GM19463 (cell line): ENCODE results near the gene OIT3.

Experiments used
- ATAC-seq: cut with Tn5 transposase; IDR thresholded peaks from one replicate; pipeline ENCODE4 v1.9.1; 2021; ENCODE audit warnings: mild to moderate bottlenecking, moderate library complexity; ENCODE audit not compliant: unreplicated experiment

OIT3 gene

DNA sequence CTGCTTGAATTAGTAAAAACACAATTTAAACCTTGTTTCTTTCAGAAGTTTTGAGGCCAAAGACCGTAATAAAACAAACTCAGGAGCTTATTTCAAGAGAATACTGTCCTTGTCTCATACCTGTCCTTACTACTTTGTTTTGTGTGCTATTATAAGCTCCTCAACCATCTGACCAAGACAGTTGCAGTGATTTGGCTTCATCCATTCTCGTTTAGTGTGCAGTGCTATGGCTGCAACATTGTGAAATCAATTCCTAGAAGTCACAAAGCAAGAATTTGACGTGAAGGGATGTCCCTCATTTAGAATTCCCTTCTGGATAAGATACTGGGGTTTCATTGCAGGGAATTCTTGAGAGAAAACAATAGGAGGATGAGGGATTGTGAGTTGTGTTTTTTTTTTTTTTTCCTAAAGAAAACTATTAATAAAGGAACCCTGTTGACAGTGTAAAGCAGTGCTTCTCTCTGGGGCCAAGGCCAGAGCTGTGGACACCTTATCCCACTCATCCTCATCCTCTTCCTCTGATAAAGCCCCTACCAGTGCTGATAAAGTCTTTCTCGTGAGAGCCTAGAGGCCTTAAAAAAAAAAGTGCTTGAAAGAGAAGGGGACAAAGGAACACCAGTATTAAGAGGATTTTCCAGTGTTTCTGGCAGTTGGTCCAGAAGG lies at the start of gene OIT3:
Gene OIT3, plus strand, starts transcription at position 604 of the 663 bp plus-strand sequence. CDS start 60 bp downstream, outside the sequence.
- ATAC-seq: no peak

DNA sequence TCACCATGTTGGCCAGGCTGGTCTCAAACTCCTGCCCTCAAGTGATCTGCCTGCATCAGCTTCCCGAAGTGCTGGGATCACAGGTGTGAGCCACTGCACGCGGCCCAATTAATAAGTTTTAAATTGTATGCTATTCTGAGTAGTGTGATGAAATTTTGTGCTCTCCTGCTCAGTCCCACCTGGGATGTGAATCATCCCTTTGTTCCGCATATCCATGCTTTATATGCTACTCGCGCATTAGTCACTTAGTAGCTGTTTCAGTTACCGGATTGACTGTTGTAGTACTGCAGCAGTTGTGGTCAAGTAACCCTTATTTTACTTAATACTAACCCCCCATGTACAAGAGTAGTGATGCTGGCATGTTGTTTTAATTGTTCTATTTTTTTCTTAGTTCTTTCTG lies 47.3 kb upstream of the OIT3 start:
- no peak for ATAC-seq

DNA sequence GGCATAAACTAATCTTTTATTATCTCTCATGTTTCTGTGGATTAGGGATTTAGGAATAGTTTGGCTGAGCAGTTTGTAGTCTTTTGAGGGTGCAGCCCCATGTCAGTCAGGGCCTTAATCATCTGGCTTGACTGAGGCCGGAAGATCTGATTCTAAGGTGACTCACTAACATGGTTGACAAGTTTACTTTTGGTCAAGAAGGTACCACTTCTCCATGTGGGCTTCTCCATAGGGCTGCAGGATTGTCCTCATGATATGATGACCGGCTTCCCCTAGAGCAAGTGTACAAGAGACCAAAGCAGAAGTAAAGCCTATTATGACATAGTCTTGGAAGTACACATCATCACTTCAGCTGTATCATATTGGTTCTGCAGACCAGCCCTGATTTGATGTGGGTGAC lies 45.9 kb upstream of the OIT3 start:
- ATAC-seq: no peak

DNA sequence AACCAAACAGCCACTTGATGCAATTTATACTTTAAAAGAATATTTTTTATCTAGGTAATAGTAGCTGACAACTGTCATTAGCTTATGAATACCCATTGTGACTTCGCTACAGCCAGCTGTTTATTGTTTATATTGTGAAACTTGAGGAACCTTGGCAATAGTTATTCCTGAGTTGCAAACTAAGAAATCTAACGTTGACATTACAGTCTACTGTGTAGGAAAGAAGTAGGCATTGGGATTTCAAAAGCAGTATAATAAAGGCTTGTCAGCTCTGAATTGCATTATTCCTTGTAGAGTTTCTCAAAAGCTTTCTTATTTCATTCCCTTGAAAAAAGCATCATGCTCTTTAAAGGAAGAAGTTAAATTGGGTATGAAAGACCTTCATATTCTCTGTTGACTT lies 42.7 kb upstream of the OIT3 start:
- no peak for ATAC-seq

DNA sequence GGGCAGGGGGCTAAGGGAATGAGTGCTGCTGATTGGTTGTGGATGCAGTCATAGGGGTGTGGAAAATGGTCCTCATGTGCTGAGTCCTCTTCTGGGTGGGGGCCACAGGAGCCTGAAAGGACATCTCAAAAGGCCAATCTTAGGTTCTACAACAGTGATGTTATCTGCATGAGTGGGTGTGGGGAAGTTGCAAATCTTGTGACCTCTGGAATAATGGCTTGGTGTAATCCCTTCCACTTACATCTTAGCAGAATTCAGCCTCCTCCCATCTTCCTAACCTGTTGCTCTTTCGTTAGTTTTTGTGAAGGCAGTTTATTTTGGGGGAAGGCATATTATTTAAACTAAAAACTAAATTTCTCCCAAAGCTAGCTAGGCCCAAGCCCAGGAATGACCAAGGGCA lies 42.0 kb upstream of the OIT3 start:
- no peak for ATAC-seq

DNA sequence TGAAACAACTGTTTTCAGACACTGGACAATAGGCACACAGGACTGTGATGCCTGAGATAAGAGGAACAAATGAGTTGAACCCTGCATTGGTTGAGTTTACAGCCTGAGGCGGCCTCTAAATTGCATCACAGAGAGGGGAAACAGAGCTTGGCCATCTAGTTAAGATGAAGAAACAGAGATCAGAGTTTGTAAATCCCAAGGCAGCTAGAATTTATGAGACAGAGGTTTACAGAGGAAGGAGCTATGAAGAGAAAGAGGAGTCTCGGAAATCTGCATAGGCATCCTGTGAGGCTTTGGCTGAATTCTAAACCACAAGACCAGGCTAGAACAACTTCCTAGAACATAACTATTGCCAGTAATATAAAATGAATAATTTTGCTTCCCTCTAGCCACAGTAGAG lies 41.0 kb upstream of the OIT3 start:
- ATAC-seq: no peak

DNA sequence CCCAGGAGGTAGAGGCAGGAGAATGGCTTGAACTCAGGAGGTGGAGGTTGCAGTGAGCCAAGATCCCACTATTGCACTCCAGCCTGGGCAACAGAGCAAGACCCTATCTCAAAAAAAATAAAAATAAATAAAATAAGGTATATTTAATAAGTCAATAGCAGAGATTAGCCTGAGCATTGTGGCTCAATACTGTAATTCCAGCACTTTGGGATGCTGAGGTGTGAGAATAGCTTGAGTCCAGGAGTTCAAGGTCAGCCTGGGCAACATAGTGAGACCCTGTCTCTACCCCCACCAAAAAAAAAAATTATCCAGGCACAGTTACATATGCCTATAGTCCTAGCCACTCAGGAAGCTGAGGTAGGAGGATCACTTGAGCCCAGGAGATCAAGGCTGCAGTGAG lies 38.4 kb upstream of the OIT3 start:
- no peak for ATAC-seq

DNA sequence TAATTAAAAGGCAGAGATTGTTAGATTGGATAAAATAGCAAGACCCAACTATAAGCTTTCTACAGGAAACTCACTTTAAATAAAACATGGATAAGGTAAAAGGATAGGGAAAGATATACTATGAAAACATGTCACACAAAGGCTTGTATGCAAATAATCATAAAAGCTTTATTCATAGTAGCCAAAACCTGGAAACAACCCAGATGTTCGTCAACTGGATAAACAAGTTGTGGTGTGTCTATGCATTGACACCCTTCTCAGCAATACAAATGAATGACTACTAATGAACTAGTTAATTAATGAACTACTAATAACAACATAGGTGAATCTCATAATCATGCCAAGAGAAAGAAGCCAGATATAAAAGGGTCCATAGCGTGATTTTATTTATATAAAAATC lies 37.7 kb upstream of the OIT3 start:
- ATAC-seq: no peak

DNA sequence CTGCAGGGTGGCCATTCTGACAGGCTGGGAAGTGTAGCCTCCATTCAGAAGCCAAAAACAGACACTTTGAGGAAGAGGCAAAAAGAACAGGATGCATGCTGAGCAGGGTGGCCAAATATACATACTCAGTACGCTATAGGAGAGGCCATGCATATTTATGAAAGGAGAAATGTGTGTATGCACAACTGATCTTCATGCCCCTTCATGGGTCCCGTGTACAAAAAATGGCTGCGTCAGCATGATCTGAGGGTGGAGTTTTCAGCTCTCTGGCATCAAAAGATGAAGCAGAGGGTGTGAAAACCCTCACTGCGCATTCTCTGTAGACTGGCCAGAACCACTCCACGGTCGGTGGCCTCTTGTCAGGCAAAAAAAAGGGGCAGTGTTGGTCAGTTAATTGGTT lies 35.5 kb upstream of the OIT3 start:
- no peak for ATAC-seq

DNA sequence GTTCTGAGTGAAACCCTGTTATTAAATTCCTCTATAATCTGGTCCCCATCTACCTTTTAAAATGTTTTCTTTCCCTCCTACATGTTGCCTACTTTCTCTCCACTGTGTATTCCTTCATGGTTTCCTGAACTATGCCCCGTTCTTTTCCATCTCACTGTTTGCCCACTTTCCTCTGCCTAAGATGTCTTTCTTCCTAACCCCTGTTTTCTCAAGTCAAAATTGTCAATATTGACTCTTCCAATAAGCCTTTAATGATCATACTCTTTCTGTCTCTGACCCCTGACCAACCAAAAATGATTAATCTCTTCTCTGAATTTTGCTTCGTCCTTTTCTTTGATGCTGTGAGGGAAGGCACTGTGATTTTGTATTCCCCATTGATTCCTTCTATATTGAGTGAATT lies 30.6 kb upstream of the OIT3 start:
- no peak for ATAC-seq

DNA sequence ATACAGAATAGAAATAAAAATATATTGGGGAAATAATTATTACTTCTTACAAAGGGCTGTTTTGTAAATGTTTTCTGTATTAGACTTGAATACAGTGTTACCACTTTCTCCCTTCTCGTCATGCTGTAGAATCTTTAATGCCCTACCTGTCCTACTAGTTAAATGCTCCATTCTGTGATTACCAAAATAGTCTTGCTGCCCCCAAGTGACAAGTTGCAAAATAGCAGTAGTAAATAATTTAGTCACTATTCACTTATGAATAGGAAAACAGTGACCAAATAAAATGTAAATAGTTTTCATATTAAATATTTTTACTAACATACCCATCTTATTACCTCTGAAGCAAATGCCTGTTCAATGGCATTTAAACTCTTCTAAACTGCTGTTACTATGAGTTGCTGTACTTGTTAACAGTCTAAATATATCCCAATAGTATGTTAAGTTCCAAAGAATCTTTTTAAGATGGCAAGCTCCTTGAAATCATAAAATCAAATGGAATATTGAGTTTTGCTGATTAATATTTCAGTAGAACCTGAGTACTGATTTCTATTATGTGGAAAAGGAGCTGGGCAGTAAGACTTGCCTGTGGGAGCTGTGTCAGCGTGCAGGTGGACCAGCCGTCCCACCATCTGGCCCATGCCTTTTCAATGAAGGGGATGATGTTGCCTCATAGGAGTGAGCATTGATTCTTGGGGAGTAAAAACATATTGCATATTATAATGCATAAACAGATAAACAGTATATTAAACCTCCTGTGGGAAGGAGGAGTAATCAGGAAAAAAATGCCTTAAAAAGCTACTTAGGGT lies 18.1 kb upstream of the OIT3 start:
- no peak for ATAC-seq

DNA sequence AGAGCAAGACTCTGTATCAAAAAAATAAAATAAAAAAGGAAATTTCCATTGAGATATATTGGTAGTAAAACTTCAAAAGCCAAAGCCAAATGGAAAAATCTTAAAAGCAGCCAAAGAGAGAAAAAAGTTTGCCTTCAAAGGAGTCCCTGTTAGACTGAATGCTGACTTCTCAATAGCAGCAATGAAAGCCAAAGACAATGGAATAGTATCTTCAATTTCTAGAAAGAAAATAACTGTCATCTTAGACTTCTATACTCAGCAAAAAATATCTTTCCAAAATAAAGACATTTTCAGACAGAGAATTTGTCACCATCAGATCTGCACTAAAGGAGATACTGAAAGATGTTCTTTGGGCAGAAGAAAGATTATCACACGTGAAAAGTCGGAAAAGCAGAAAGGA lies 14.3 kb upstream of the OIT3 start:
- ATAC-seq: no peak

DNA sequence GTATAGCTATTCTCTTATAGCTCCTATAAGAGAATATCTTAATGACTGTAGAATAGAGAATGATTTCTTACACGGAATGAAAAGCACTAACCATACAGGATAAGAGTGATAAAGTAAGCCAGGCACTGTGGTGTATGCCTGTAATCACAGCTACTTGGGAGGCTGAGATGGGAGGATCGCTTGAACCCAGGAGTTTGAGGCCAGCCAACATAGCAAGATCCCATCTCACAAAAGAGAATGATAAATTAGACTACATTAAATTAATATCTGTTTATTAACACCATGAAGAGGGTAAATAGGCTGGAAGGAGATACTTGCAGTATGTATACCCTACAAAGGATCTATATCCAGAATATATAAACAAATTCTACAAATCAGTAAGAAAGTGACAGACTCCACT lies 12.2 kb upstream of the OIT3 start:
- ATAC-seq: no peak

DNA sequence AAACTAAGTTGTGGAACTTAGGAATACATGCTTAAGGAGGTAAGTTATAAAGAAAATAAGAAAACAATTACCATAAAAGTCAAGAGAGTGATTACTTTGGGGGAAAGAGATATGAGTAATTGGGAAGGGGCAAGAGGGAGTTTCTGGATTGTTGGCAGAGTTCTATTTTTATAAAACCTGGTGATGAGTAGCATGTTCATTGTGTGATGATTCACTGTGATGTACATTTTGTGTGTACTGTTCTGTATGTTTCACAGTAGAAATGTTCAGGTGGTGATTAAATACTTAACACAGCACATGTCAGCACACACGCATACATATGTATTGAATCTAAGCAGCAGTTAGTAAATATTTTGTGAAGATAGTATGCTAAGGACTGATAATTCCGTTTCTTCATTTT lies 9.7 kb upstream of the OIT3 start:
- ATAC-seq: no peak

DNA sequence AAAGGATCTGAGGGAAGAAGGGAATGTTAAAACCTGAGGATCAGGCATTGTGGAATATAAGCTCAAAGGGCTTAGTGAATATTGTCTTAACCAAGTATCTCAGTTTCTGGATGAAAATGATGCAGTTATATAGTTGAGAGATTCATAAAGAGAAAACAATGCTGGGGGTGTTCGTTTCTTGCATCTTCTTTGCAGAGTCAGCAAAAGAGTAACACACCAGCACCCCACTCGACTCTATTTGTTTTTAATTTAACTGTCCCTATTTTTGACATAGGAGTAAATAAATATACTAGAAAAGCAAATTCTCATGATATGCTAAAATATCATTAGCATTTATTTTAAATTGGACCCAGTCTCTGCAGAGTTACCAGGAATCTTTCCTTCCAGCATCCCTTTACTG lies 7.6 kb upstream of the OIT3 start:
- no peak for ATAC-seq

DNA sequence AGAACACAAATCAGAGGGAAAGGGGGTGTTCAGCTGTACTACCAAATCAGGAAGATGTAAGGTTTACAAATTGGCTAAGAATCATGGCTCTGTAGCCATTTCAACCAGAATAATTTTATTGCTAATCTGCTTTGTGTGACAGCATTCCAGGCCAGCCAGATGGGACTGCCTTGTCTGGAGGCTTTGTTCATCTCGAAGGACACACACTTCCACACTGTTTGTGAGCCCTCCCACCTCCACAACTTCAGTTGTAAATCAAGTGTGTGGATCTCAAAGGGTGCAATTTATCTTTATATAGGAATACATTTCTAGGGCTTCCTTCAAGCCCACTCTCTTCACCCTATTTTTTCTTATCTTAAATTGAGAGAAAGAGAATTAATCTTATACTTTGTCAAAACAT lies 6.9 kb upstream of the OIT3 start:
- no peak for ATAC-seq

DNA sequence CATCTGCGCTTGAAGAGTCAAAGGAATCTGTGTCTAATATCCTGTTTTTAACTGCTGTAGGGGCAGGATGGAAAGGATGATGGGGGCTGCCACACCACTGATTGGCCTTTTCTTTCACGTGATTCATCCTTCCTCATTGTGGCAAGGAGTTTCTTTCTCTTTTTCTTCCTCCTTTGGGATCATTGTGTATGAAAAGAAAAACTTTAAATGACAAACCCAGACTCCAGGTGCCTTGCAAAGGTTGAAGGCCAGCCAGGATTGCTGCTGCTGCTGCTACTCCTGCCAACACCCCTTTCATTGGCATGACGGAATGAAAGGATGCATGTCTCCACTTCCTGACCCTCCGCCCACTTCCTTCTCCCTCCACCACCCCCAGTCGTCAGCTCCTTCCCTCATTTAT lies 6.5 kb upstream of the OIT3 start:
- no peak for ATAC-seq

DNA sequence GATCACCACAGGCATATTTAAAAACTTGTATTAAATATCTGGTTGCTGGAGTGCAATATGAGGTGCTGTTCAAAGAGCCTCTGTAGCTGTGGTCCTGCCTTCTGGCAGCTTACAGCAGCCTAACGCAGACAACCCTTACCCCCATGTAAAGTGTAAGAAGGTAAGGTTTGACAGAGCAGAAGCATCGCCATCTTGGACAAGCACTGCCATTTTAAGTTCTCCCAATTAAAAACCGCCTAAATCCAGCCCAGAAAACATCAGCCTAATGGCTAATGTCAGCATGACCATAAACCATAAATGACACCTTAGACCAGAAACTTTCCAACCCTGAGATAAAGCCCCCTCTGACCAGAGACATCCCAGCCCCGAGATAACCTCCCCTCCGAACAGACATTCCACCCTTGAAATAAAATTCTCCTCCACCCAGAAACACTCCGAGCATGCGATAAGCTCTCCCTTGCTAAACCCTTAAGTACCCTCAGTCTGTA lies 5.3 kb upstream of the OIT3 start:
- ATAC-seq: no peak

DNA sequence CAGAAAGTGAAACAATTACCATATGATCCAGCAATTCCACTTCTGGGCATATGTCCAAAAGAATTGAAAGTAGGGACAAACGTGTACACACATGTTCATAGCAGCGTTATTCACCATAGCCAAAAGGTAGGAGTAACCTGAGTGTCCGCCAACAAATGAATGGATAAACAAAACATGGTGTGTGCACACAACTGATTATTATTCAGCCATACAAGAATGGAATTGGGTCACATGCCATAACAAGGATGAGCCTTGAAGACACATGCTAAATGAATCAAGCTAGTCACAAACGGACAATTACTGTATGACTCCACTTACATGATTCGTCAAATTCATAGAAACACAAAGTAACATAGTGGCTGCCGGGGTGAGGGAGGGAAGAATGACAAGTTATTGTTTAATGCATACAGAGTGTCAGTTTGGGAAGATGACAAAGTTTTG lies 4.1 kb upstream of the OIT3 start:
- ATAC-seq: no peak

DNA sequence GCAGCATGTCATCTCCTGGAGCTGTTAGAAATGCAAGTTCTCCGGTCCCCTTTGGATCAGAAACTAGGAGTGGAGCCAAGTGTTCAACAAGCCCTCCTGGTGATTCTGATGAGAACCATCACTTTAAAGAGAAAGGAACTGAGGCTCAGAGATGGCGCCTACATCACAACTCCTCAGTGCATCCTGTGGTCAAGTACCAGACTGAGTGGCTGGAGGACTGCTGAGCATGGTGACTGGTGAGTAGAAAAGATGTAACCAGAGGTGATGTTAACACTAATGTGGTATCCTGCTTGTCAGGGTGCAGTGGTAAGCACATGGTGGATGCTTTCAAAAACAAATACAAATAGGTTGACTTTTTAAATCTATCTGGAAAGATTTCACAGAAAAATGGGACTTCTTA lies 3.5 kb upstream of the OIT3 start:
- ATAC-seq: no peak

DNA sequence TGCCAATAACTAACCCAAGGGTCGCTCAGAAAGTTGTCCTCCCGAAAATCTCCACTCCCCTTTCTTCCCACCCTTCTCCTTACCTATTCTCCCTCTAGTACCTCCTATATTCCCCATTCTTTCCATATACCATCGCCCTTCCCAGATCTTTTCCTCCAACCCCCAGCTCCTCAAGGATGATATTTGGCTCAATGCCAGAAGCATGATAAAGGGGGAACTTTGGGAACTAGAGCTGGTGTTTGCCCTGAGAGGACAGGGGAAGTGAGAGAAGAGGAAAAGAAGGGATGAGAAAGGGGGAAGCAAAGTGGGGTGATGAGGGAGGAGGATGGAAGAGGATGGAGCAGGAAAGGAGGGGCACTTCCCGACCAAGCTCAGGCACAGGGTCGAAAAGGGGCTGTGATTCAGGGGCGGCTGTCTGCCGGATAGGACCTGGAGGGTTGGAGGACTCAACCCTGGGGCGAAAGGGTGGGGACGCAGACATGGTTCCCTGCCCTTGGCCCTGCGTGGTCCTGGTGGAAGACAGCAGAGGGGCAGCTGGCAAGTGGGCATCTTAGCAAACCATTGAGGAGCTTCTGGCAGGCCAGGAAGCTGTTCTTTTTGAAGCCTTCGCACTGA lies 1.8 kb downstream of the OIT3 start:
- no peak for ATAC-seq

DNA sequence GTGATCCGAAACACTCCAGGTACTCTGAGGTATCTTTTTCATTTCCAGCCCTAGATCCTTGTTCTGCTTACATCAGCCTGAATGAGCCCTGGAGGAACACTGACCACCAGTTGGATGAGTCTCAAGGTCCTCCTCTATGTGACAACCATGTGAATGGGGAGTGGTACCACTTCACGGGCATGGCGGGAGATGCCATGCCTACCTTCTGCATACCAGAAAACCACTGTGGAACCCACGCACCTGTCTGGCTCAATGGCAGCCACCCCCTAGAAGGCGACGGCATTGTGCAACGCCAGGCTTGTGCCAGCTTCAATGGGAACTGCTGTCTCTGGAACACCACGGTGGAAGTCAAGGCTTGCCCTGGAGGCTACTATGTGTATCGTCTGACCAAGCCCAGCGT lies 5.1 kb downstream of the OIT3 start:
- ATAC-seq: no peak
